HEK293 (cell line): ENCODE data around the gene PLEKHA4.

Source experiments
- ZBTB21 ChIP-seq: fragments of 450-650 bp; formaldehyde crosslinking; IDR thresholded peaks from 2 replicates; pipeline ENCODE4 v1.5.1; 2017; ENCODE audit warnings: missing biosample characterization, missing genetic modification characterization
- ZFP69B ChIP-seq: fragments of 450-650 bp; formaldehyde crosslinking; IDR thresholded peaks from 2 replicates; pipeline ENCODE4 v1.5.1; 2016; ENCODE audit warnings: missing biosample characterization, missing genetic modification characterization
- ZNF133 ChIP-seq: fragments of 450-650 bp; formaldehyde crosslinking; IDR thresholded peaks from 2 replicates; pipeline ENCODE4 v1.5.1; 2016; ENCODE audit warnings: missing biosample characterization, missing genetic modification characterization
- TF ChIP-seq, protein P1 (sequence below): fragments of 450-650 bp; formaldehyde crosslinking; IDR thresholded peaks from 2 replicates; pipeline ENCODE4 v1.5.1; 2016; ENCODE audit warnings: missing biosample characterization, missing genetic modification characterization

DNA sequence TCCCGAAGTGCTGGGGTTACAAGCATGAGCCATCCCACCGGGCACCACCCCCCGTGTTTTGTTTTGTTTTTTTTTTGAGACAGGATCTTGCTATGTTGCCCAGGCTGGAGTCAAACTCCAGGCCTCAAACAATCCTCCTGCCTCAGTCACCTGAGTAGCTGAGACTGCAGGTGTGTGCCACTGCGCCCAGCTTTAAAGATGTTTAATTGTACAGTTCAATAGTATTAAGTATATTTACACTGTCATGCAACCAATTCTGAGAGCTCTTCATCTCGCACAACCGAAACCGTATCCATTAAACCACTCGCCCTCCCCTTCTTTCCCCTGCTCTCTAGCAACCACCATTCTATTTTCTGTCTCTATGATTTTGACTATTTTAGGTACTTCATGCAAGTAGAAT, 47.3 kb upstream of the PLEKHA4 start:
- TF ChIP-seq ZFP69B (tag by site-specific recombination), result no peak
- TF ChIP-seq ZBTB21 (tag by site-specific recombination), result no peak
- TF ChIP-seq ZNF133 (tag by site-specific recombination), result no peak
- TF ChIP-seq, protein P1, sequence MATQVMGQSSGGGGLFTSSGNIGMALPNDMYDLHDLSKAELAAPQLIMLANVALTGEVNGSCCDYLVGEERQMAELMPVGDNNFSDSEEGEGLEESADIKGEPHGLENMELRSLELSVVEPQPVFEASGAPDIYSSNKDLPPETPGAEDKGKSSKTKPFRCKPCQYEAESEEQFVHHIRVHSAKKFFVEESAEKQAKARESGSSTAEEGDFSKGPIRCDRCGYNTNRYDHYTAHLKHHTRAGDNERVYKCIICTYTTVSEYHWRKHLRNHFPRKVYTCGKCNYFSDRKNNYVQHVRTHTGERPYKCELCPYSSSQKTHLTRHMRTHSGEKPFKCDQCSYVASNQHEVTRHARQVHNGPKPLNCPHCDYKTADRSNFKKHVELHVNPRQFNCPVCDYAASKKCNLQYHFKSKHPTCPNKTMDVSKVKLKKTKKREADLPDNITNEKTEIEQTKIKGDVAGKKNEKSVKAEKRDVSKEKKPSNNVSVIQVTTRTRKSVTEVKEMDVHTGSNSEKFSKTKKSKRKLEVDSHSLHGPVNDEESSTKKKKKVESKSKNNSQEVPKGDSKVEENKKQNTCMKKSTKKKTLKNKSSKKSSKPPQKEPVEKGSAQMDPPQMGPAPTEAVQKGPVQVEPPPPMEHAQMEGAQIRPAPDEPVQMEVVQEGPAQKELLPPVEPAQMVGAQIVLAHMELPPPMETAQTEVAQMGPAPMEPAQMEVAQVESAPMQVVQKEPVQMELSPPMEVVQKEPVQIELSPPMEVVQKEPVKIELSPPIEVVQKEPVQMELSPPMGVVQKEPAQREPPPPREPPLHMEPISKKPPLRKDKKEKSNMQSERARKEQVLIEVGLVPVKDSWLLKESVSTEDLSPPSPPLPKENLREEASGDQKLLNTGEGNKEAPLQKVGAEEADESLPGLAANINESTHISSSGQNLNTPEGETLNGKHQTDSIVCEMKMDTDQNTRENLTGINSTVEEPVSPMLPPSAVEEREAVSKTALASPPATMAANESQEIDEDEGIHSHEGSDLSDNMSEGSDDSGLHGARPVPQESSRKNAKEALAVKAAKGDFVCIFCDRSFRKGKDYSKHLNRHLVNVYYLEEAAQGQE (tag by site-specific recombination), result no peak
